ENCODE data around the gene CHODL.

CHODL gene

GRCh38 chr21:18253799-18254198, 9.2 kb downstream of the CHODL start:
- DNase-seq, result no peak
- H3K4me3 Mint-ChIP-seq, result no peak overlapping the region
- H3K4me1 Mint-ChIP-seq (ENCODE audit: low read depth in 2 of 2), result no peaks in the 10 kb centered on the region
- ATAC-seq (replicated peaks), result no peak
- no peak overlapping the region for H3K27ac Mint-ChIP-seq
- no peaks in the 10 kb centered on the region for H3K9me3 Mint-ChIP-seq
- no peaks in the 10 kb centered on the region for H3K36me3 Mint-ChIP-seq (ENCODE audit: insufficient read depth)
- no peaks in the 10 kb centered on the region for H3K27me3 Mint-ChIP-seq

DNA sequence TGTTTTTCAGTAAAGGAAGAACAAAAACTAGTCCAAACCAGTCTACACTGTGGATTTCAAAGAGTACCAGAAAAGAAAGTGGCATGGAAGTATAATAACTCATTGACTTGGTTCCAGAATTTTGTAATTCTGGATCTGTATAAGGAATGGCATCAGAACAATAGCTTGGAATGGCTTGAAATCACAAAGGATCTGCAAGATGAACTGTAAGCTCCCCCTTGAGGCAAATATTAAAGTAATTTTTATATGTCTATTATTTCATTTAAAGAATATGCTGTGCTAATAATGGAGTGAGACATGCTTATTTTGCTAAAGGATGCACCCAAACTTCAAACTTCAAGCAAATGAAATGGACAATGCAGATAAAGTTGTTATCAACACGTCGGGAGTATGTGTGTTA, 21.3 kb downstream of the CHODL start:
- no peak for ATAC-seq (replicated peaks)
- Mint-ChIP-seq H3K27me3 (no peaks in the 10 kb centered on the region), H3K4me3 (no peak overlapping the region), H3K36me3 (ENCODE audit: insufficient read depth) (no peaks in the 10 kb centered on the region), H3K9me3 (peaks cover 0 to 2% of the 10 kb centered on the region in 2 donors), H3K27ac (no peak overlapping the region), H3K4me1 (ENCODE audit: low read depth in 2 of 2) (no peaks in the 10 kb centered on the region)
- no peak for DNase-seq

DNA sequence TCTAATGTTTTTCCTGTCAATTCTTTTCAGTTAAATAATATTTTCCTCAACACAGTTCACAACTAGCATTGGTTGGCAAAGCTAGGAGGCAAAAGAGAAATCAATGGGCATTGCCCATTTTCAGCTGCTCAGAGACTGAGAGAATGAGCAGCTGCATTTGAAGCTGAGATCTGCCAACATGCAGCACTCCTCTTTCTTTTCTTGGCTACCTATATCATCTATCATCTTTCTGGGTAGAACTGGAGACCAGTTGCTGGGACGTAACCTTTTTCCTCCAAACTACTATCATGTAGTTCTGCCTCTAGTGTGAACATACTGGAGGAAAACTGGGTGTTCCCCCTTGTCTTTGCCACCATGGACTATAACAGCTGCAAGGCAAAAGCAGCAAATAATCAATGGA, 22.9 kb downstream of the CHODL start:
- Mint-ChIP-seq H3K36me3 (ENCODE audit: insufficient read depth) (no peaks in the 10 kb centered on the region), H3K27me3 (no peaks in the 10 kb centered on the region), H3K4me3 (no peak overlapping the region), H3K4me1 (ENCODE audit: low read depth in 2 of 2) (no peaks in the 10 kb centered on the region), H3K9me3 (peaks cover 0 to 2% of the 10 kb centered on the region in 2 donors), H3K27ac (no peak overlapping the region)
- DNase-seq (no peak), ATAC-seq (replicated peaks) (no peak)

GRCh38 chr21:18268906-18269305, 24.3 kb downstream of the CHODL start:
- ATAC-seq (replicated peaks), result no peak
- Mint-ChIP-seq H3K27me3 (no peaks in the 10 kb centered on the region), H3K36me3 (ENCODE audit: insufficient read depth) (no peaks in the 10 kb centered on the region), H3K4me3 (no peak overlapping the region), H3K4me1 (ENCODE audit: low read depth in 2 of 2) (no peaks in the 10 kb centered on the region), H3K27ac (no peak overlapping the region), H3K9me3 (peaks cover 0 to 2% of the 10 kb centered on the region in 2 donors)
- no peak for DNase-seq

- H3K27me3 Mint-ChIP-seq, result no peaks in the 10 kb centered on the region
- no peak for DNase-seq
- no peak overlapping the region for H3K27ac Mint-ChIP-seq
- H3K36me3 Mint-ChIP-seq (ENCODE audit: insufficient read depth), result no peaks in the 10 kb centered on the region
- H3K4me3 Mint-ChIP-seq, result no peak overlapping the region
- H3K4me1 Mint-ChIP-seq (ENCODE audit: low read depth in 2 of 2), result no peaks in the 10 kb centered on the region
- no peak for ATAC-seq (replicated peaks)
- H3K9me3 Mint-ChIP-seq, result peaks cover 0 to 2% of the 10 kb centered on the region in 2 donors
Observed at GRCh38 chr21:18269856-18270255, 25.2 kb downstream of the CHODL start.

- Mint-ChIP-seq H3K9me3 (no peaks in the 10 kb centered on the region), H3K4me3 (no peak overlapping the region), H3K27me3 (no peaks in the 10 kb centered on the region), H3K36me3 (ENCODE audit: insufficient read depth) (no peaks in the 10 kb centered on the region), H3K4me1 (ENCODE audit: low read depth in 2 of 2) (no peaks in the 10 kb centered on the region), H3K27ac (no peak overlapping the region)
- ATAC-seq (replicated peaks), result no peak
- DNase-seq, result no peak
Observed at GRCh38 chr21:18273400-18273799, 28.8 kb downstream of the CHODL start.

DNA sequence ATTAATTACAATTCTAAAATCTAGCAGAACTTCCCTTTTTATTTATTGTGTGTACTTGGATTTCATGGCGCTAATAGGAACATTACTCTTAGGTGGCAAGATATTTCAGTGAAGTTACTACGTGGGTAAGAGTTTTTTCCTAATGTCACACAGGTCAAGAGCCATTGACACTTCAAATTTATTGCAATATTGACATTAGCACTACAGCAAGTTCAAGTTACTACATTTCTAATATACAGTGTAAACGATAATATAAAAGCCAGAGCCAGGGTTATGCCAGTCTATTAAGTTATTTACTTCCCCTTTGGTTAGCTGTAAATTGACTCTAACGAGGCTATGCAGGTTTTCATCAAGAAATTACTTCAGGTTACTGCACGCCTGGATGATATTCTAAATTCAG, 29.7 kb downstream of the CHODL start:
- Mint-ChIP-seq H3K27ac (no peak overlapping the region), H3K4me3 (no peak overlapping the region), H3K9me3 (no peaks in the 10 kb centered on the region), H3K36me3 (ENCODE audit: insufficient read depth) (no peaks in the 10 kb centered on the region), H3K27me3 (no peaks in the 10 kb centered on the region), H3K4me1 (ENCODE audit: low read depth in 2 of 2) (no peaks in the 10 kb centered on the region)
- ATAC-seq (replicated peaks) (no peak), DNase-seq (no peak)

GRCh38 chr21:18275781-18276180, 31.1 kb downstream of the CHODL start:
- Mint-ChIP-seq H3K4me3 (no peak overlapping the region), H3K27ac (no peak overlapping the region), H3K36me3 (ENCODE audit: insufficient read depth) (no peaks in the 10 kb centered on the region), H3K4me1 (ENCODE audit: low read depth in 2 of 2) (no peaks in the 10 kb centered on the region), H3K27me3 (peaks cover 0 to 7% of the 10 kb centered on the region in 2 donors), H3K9me3 (peaks cover 0 to 1% of the 10 kb centered on the region in 2 donors)
- DNase-seq (no peak), ATAC-seq (replicated peaks) (no peak)

- H3K27ac Mint-ChIP-seq, result no peak overlapping the region
- no peak overlapping the region for H3K4me3 Mint-ChIP-seq
- peaks cover 0 to 1% of the 10 kb centered on the region in 2 donors for H3K9me3 Mint-ChIP-seq
- ATAC-seq (replicated peaks) (no peak), DNase-seq (no peak)
- H3K36me3 Mint-ChIP-seq (ENCODE audit: insufficient read depth), result no peaks in the 10 kb centered on the region
- H3K4me1 Mint-ChIP-seq (ENCODE audit: low read depth in 2 of 2), result no peaks in the 10 kb centered on the region
- H3K27me3 Mint-ChIP-seq, result peaks cover 0 to 6% of the 10 kb centered on the region in 2 donors
Observed at GRCh38 chr21:18285379-18285778, 40.7 kb downstream of the CHODL start.

- Mint-ChIP-seq H3K27ac (no peak overlapping the region), H3K4me1 (ENCODE audit: low read depth in 2 of 2) (no peaks in the 10 kb centered on the region), H3K27me3 (no peaks in the 10 kb centered on the region), H3K36me3 (ENCODE audit: insufficient read depth) (no peaks in the 10 kb centered on the region), H3K4me3 (no peak overlapping the region), H3K9me3 (no peaks in the 10 kb centered on the region)
- ATAC-seq (replicated peaks), result no peak
- no peak for DNase-seq
Observed at GRCh38 chr21:18289876-18290275, 45.2 kb downstream of the CHODL start.

GRCh38 chr21:18294100-18294499, 49.5 kb downstream of the CHODL start:
- Mint-ChIP-seq H3K4me1 (ENCODE audit: low read depth in 2 of 2) (no peaks in the 10 kb centered on the region), H3K4me3 (no peak overlapping the region), H3K9me3 (no peaks in the 10 kb centered on the region), H3K27me3 (no peaks in the 10 kb centered on the region), H3K27ac (no peak overlapping the region), H3K36me3 (ENCODE audit: insufficient read depth) (no peaks in the 10 kb centered on the region)
- ATAC-seq (replicated peaks), result no peak
- no peak for DNase-seq

- H3K36me3 Mint-ChIP-seq (ENCODE audit: insufficient read depth), result no peaks in the 10 kb centered on the region
- H3K27me3 Mint-ChIP-seq, result no peaks in the 10 kb centered on the region
- no peaks in the 10 kb centered on the region for H3K4me1 Mint-ChIP-seq (ENCODE audit: low read depth in 2 of 2)
- ATAC-seq (replicated peaks) (no peak), DNase-seq (no peak)
- no peak overlapping the region for H3K4me3 Mint-ChIP-seq
- H3K27ac Mint-ChIP-seq, result peak overlapping the region in 1 of 2 donors; percentile 27
- H3K9me3 Mint-ChIP-seq, result no peaks in the 10 kb centered on the region
Observed at GRCh38 chr21:18298228-18298627, 53.6 kb downstream of the CHODL start.
